Stimulated activated naive CD8-positive, alpha-beta T cell treated with anti-CD3 and anti-CD28 coated beads, Interleukin-15, amount 100 ng/mL, for 72 hours (primary cell): Measurements from ENCODE around the gene OPRL1.
"Not testable (repeated sequence)": the region's sequence is repeated elsewhere in the genome, so short reads cannot be mapped to it uniquely, and the experiment has no call there.

Experiments
- ATAC-seq: fragments of 150-1000 bp; cut with Tn5 transposase; 2 replicates; pipeline ENCODE4 v1.10.0; 2021; ENCODE audit warnings: mild to moderate bottlenecking, moderate library complexity
- DNase-seq, 2 donors: peaks; one replicate each; pipeline ENCODE4 v3.0.0; 2021 to 2022
- H3K27ac Mint-ChIP-seq, 2 donors: one replicate each; pipeline ENCODE4 v1.8.0; 2022; ENCODE audit warnings: mild to moderate bottlenecking in 2 of 2, mixed read lengths in 2 of 2, moderate library complexity in 2 of 2
- H3K27me3 Mint-ChIP-seq: one replicate; pipeline ENCODE4 v1.8.0; 2022; ENCODE audit warnings: mixed read lengths
- H3K4me1 Mint-ChIP-seq: one replicate; pipeline ENCODE4 v1.8.0; 2022; ENCODE audit warnings: mild to moderate bottlenecking, mixed read lengths
- H3K4me3 Mint-ChIP-seq, 2 donors: one replicate each; pipeline ENCODE4 v1.8.0; 2022; ENCODE audit warnings: mild to moderate bottlenecking in 2 of 2, mixed read lengths in 2 of 2, moderate library complexity in 1 of 2
- H3K9me3 Mint-ChIP-seq, 2 donors: one replicate each; pipeline ENCODE4 v1.8.0; 2022; ENCODE audit warnings: mixed read lengths in 2 of 2

The OPRL1 gene

GRCh38 chr20:64082126-64082731, 2.3 kb downstream of the OPRL1 start:
- H3K9me3 Mint-ChIP-seq: peaks cover 0 to 6% of the 10 kb centered on the region in 2 donors
- H3K4me1 Mint-ChIP-seq: peaks cover 63% of the 10 kb centered on the region
- H3K27ac Mint-ChIP-seq: no peak overlapping the region
- DNase-seq (no peak), ATAC-seq (no peak)
- peak overlapping the region; percentile 84 to 86 for H3K4me3 Mint-ChIP-seq
- H3K27me3 Mint-ChIP-seq: peaks cover 37% of the 10 kb centered on the region

- DNase-seq (no peak), ATAC-seq (no peak)
- Mint-ChIP-seq H3K4me1 (peaks cover 57% of the 10 kb centered on the region), H3K4me3 (peak overlapping the region; percentile 84 to 86), H3K9me3 (peaks cover 0 to 11% of the 10 kb centered on the region in 2 donors), H3K27ac (no peak overlapping the region), H3K27me3 (peaks cover 37% of the 10 kb centered on the region)
Measured at GRCh38 chr20:64082820-64083377, 3.0 kb downstream of the OPRL1 start.

GRCh38 chr20:64083378-64083803, 3.5 kb downstream of the OPRL1 start:
- peaks cover 52% of the 10 kb centered on the region for H3K4me1 Mint-ChIP-seq
- H3K27ac Mint-ChIP-seq: no peak overlapping the region
- peak overlapping the region; percentile 84 to 86 for H3K4me3 Mint-ChIP-seq
- ATAC-seq (peak; percentile 61), DNase-seq (peak; percentile 73 to 80)
- H3K9me3 Mint-ChIP-seq: peaks cover 0 to 12% of the 10 kb centered on the region in 2 donors
- H3K27me3 Mint-ChIP-seq: peaks cover 37% of the 10 kb centered on the region

GRCh38 chr20:64083804-64084684, 4.2 kb downstream of the OPRL1 start, which contains the start of gene LKAAEAR1:
LKAAEAR1 (minus strand) TSS chr20:64084398; CDS start chr20:64084219, 179 bp downstream.
- Mint-ChIP-seq H3K4me1 (peaks cover 45% of the 10 kb centered on the region), H3K4me3 (peak within 1 kb of the TSS; percentile 87 to 96), H3K9me3 (peaks cover 0 to 12% of the 10 kb centered on the region in 2 donors), H3K27me3 (peaks cover 37% of the 10 kb centered on the region), H3K27ac (peak within 1 kb of the TSS; percentile 77 to 90)
- DNase-seq (no peak), ATAC-seq (no peak)

- peak overlapping the region; percentile 87 to 96 for H3K4me3 Mint-ChIP-seq
- DNase-seq: no peak
- peaks cover 43% of the 10 kb centered on the region for H3K4me1 Mint-ChIP-seq
- ATAC-seq: no peak
- peak overlapping the region in 1 of 2 donors; percentile 77 for H3K27ac Mint-ChIP-seq
- H3K27me3 Mint-ChIP-seq: peaks cover 37% of the 10 kb centered on the region
- H3K9me3 Mint-ChIP-seq: peaks cover 0 to 12% of the 10 kb centered on the region in 2 donors
Measured at GRCh38 chr20:64084685-64085152, 4.8 kb downstream of the OPRL1 start.

- peaks cover 26% of the 10 kb centered on the region for H3K4me1 Mint-ChIP-seq
- H3K27me3 Mint-ChIP-seq: peaks cover 25% of the 10 kb centered on the region
- DNase-seq: no peak
Measured at GRCh38 chr20:64086801-64087200, 6.9 kb downstream of the OPRL1 start.

GRCh38 chr20:64087226-64087825, 7.4 kb downstream of the OPRL1 start:
- H3K4me3 Mint-ChIP-seq, H3K27ac Mint-ChIP-seq, DNase-seq, ATAC-seq: not testable (repeated sequence)
- H3K4me1 Mint-ChIP-seq: peaks cover 22% of the 10 kb centered on the region
- peaks cover 21% of the 10 kb centered on the region for H3K27me3 Mint-ChIP-seq
- H3K9me3 Mint-ChIP-seq: peaks cover 0 to 12% of the 10 kb centered on the region in 2 donors

More at GRCh38 chr20:64086801-64087200, 6.9 kb downstream of the OPRL1 start:
- Mint-ChIP-seq H3K9me3 (peaks cover 0 to 12% of the 10 kb centered on the region in 2 donors), H3K4me3 (no peak overlapping the region), H3K27ac (no peak overlapping the region)
- no peak for ATAC-seq

- not testable (repeated sequence) for DNase-seq, H3K27ac Mint-ChIP-seq, H3K4me3 Mint-ChIP-seq, ATAC-seq
- Mint-ChIP-seq H3K9me3 (peaks cover 0 to 12% of the 10 kb centered on the region in 2 donors), H3K27me3 (peaks cover 21% of the 10 kb centered on the region), H3K4me1 (peaks cover 14% of the 10 kb centered on the region)
Measured at GRCh38 chr20:64088586-64088985, 8.7 kb downstream of the OPRL1 start.

- Mint-ChIP-seq H3K4me1 (peaks cover 5% of the 10 kb centered on the region), H3K27ac (no peak overlapping the region), H3K4me3 (no peak overlapping the region), H3K9me3 (peaks cover 0 to 12% of the 10 kb centered on the region in 2 donors), H3K27me3 (peaks cover 8% of the 10 kb centered on the region)
- DNase-seq (no peak), ATAC-seq (no peak)
Measured at GRCh38 chr20:64090165-64090564, 10.3 kb downstream of the OPRL1 start.

- H3K27me3 Mint-ChIP-seq: no peaks in the 10 kb centered on the region
- H3K4me1 Mint-ChIP-seq: peaks cover 5% of the 10 kb centered on the region
- peaks cover 0 to 12% of the 10 kb centered on the region in 2 donors for H3K9me3 Mint-ChIP-seq
- ATAC-seq (peak; percentile 11), DNase-seq (no peak)
- no peak overlapping the region for H3K27ac Mint-ChIP-seq
- no peak overlapping the region for H3K4me3 Mint-ChIP-seq
Measured at GRCh38 chr20:64091340-64091739, 11.5 kb downstream of the OPRL1 start.

GRCh38 chr20:64091770-64092169, 11.9 kb downstream of the OPRL1 start:
- H3K4me1 Mint-ChIP-seq: peaks cover 5% of the 10 kb centered on the region
- H3K4me3 Mint-ChIP-seq: no peak overlapping the region
- DNase-seq (no peak), ATAC-seq (peak; percentile 21)
- H3K27ac Mint-ChIP-seq: no peak overlapping the region
- H3K9me3 Mint-ChIP-seq: peaks cover 2 to 8% of the 10 kb centered on the region in 2 donors
- H3K27me3 Mint-ChIP-seq: no peaks in the 10 kb centered on the region

GRCh38 chr20:64092258-64093012, 12.6 kb downstream of the OPRL1 start:
- Mint-ChIP-seq H3K27me3 (no peaks in the 10 kb centered on the region), H3K9me3 (peaks cover 5% of the 10 kb centered on the region in 2 donors), H3K27ac (no peak overlapping the region), H3K4me3 (no peak overlapping the region), H3K4me1 (peaks cover 5% of the 10 kb centered on the region)
- ATAC-seq (peak; percentile 19), DNase-seq (no peak)

GRCh38 chr20:64093013-64093503, 13.2 kb downstream of the OPRL1 start:
- no peak overlapping the region for H3K27ac Mint-ChIP-seq
- ATAC-seq: peak; percentile 26
- no peak overlapping the region for H3K4me3 Mint-ChIP-seq
- DNase-seq: no peak
- no peaks in the 10 kb centered on the region for H3K27me3 Mint-ChIP-seq
- H3K9me3 Mint-ChIP-seq: peaks cover 0 to 5% of the 10 kb centered on the region in 2 donors
- peaks cover 5% of the 10 kb centered on the region for H3K4me1 Mint-ChIP-seq

- Mint-ChIP-seq H3K9me3 (peaks cover 0 to 5% of the 10 kb centered on the region in 2 donors), H3K27me3 (no peaks in the 10 kb centered on the region), H3K4me1 (peaks cover 16% of the 10 kb centered on the region), H3K27ac (no peak overlapping the region), H3K4me3 (no peak overlapping the region)
- ATAC-seq (no peak), DNase-seq (no peak)
Measured at GRCh38 chr20:64095455-64095854, 15.6 kb downstream of the OPRL1 start.
